Left cardiac atrium (tissue), 4 donors: ENCODE data around the gene TTC14. TPM values are rescaled to one million over a fixed set of nuclear protein-coding genes. Genes with fewer than 3 reads are reported as not detected.

ENCODE experiments used
- ATAC-seq, 2 donors: fragments of 200-7000 bp; cut with Tn5 transposase; one replicate each; pipeline ENCODE4 v1.9.1; 2020; ENCODE audit warnings: mild to moderate bottlenecking in 2 of 2, moderate library complexity in 2 of 2
- DNase-seq: peaks from one replicate; pipeline ENCODE4 v3.0.0-alpha.2; 2020
- intact Hi-C, 2 donors: fragments of 100-400 bp; cut with DNase I; formaldehyde crosslinking; loops; one replicate each; pipeline versions ENCODE4 v1.14.1 to v1.15.1; 2022 to 2023
- total RNA-seq, 2 donors: library from RNA; stranded (reverse); fragmentation: NEBNext Ultra II Directional; extraction: Animal tissue kit (Norgen Biotek cat#: 25700); gene quantifications; one replicate each; pipeline ENCODE4 v1.2.1, GENCODE V29; 2021
- donor health status: DM: no; HTN: yes; CAD: no.
- donor health status: DM: no; HTN: yes; CAD: no; lungs with severe emphysema.
- donor health status: DM: yes; HTN: yes; CAD: no.
- donor health status: Dilated cardiomyopathy.

The TTC14 gene
- total RNA-seq, 2 donors from 2014 or later, result 19.2 to 19.3 TPM

- ATAC-seq (no peak), DNase-seq (no peak)
- intact Hi-C loops, result no loop called here
Measured at GRCh38 chr3:180624714-180625113, 22.8 kb downstream of the TTC14 start.

- intact Hi-C loops, result no loop called here
- ATAC-seq (no peak), DNase-seq (no peak)
Measured at GRCh38 chr3:180626844-180627243, 24.9 kb downstream of the TTC14 start.

GRCh38 chr3:180630371-180630770, 28.4 kb downstream of the TTC14 start:
- intact Hi-C loops, result no loop called here

GRCh38 chr3:180631317-180631716, 29.4 kb downstream of the TTC14 start:
- ATAC-seq (no peak), DNase-seq (no peak)
- intact Hi-C loops, result no loop called here

More at GRCh38 chr3:180630371-180630770, 28.4 kb downstream of the TTC14 start:
- ATAC-seq, result no peak
- DNase-seq, result no peak

GRCh38 chr3:180633722-180634121, 31.8 kb downstream of the TTC14 start:
- DNase-seq, result no peak
- intact Hi-C loops, result no loop called here
- ATAC-seq, result no peak

- no peak for DNase-seq
- no peak for ATAC-seq
- intact Hi-C loops, result no loop called here
Measured at GRCh38 chr3:180640987-180641386, 39.0 kb downstream of the TTC14 start.

- intact Hi-C loops, result no loop called here
Measured at GRCh38 chr3:180646187-180646790, 44.3 kb downstream of the TTC14 start.

GRCh38 chr3:180656406-180656805, 54.4 kb downstream of the TTC14 start:
- intact Hi-C loops, result no loop called here
- no peak for DNase-seq
- no peak for ATAC-seq

More at GRCh38 chr3:180646187-180646790, 44.3 kb downstream of the TTC14 start:
- ATAC-seq (no peak), DNase-seq (no peak)

- intact Hi-C loops, result no loop called here
- DNase-seq (no peak), ATAC-seq (no peak)
Measured at GRCh38 chr3:180657094-180657493, 55.1 kb downstream of the TTC14 start.

Other genes starting within 250 kb of the TTC14 start
- not detected for gene CCDC39, start 77.3 kb downstream of the TTC14 start, total RNA-seq